ENCODE results near the gene CALCOCO1.

Gene CALCOCO1

GRCh38 chr12:53701518-53702264 is 25.6 kb downstream of the CALCOCO1 start:
- DNase-seq (ENCODE audit: low read depth): peak; percentile 78
- peak; percentile 97 for TF ChIP-seq CTCF (IDR thresholded peaks at IDR 0.05; ENCODE audit: insufficient read depth, low read depth, low read length, missing control alignments)
- no peak overlapping the region for H3K4me3 ChIP-seq (ENCODE audit: low read depth, low read length)

GRCh38 chr12:53700567-53700966 is 26.7 kb downstream of the CALCOCO1 start:
- DNase-seq (ENCODE audit: low read depth): no peak
- no peak for TF ChIP-seq CTCF (IDR thresholded peaks at IDR 0.05; ENCODE audit: insufficient read depth, low read depth, low read length, missing control alignments)

GRCh38 chr12:53699678-53700025 is 27.6 kb downstream of the CALCOCO1 start:
- DNase-seq (ENCODE audit: low read depth): no peak
- no peak overlapping the region for H3K4me3 ChIP-seq (ENCODE audit: low read depth, low read length)
- no peak for TF ChIP-seq CTCF (IDR thresholded peaks at IDR 0.05; ENCODE audit: insufficient read depth, low read depth, low read length, missing control alignments)

More at GRCh38 chr12:53700567-53700966, 26.7 kb downstream of the CALCOCO1 start:
- no peak overlapping the region for H3K4me3 ChIP-seq (ENCODE audit: low read depth, low read length)

GRCh38 chr12:53698948-53699677 is 28.1 kb downstream of the CALCOCO1 start:
- H3K4me3 ChIP-seq (ENCODE audit: low read depth, low read length): no peak overlapping the region
- no peak for TF ChIP-seq CTCF (IDR thresholded peaks at IDR 0.05; ENCODE audit: insufficient read depth, low read depth, low read length, missing control alignments)
- DNase-seq (ENCODE audit: low read depth): no peak

GRCh38 chr12:53696655-53697331 is 30.5 kb downstream of the CALCOCO1 start:
- no peak overlapping the region for H3K4me3 ChIP-seq (ENCODE audit: low read depth, low read length)
- DNase-seq (ENCODE audit: low read depth): no peak
- TF ChIP-seq CTCF (IDR thresholded peaks at IDR 0.05; ENCODE audit: insufficient read depth, low read depth, low read length, missing control alignments): no peak

GRCh38 chr12:53696285-53696654 is 31.0 kb downstream of the CALCOCO1 start:
- TF ChIP-seq CTCF (IDR thresholded peaks at IDR 0.05; ENCODE audit: insufficient read depth, low read depth, low read length, missing control alignments): no peak
- peak; percentile 61 for DNase-seq (ENCODE audit: low read depth)
- H3K4me3 ChIP-seq (ENCODE audit: low read depth, low read length): no peak overlapping the region
